Measurements from ENCODE around the gene DENND1C. TPM values are rescaled to one million over a fixed set of nuclear protein-coding genes. Genes with fewer than 3 reads are reported as not detected.
A peak's percentile ranks its signal among the peaks of the same experiment; 100 is the strongest.

DENND1C gene
- total RNA-seq, 2 experiments from 2014 or later, result 94.1 to 97.5 TPM

DNA sequence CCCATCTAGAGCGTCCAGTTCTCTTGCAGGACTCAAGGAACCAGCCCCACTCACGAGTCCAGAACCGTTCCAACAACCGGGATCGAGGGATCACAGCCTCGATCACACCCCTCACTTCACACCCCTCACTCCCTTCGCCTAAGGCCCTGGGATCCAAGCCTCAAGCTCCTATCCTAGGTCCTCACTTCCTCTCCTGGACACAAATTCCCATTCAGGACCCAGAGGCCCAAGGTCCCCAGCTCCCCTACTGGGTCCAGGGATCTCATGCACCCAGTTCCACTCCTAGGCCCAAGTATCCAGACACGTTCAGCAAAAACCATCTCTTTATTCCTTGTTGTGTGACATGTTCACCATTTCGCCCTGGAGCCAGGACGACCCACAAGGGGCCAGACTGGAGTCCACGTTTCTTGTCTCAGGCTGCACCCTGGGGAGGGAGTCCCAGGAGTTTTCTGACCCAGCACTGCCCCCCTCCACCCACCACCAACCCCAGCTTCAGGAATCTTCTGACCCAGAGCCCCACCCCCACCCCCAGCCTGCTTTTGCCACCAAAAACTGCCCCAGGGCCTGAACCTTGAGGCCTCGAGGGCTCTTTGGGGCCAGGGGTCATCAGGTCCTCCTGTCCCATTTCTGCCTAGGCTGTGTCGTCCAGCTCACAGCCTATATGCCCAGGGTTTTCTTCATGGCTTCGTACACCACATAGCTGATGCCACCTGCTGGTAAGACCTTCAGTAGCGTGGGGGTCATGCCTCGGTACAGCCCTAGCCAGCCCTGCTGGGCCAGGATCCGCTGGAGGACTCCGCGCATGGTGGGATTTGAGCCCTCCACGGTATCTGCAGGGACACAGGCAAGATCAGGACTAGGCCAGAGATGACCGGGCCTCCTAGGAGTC is 55.6 kb downstream of the DENND1C start:
- peak overlapping the region; percentile 68 for H3K4me3 Mint-ChIP-seq
- H3K36me3 Mint-ChIP-seq (ENCODE audit: low read depth), result peaks cover 17% of the 10 kb centered on the region
- no peaks in the 10 kb centered on the region for H3K27me3 Mint-ChIP-seq (ENCODE audit: low read depth)
- ATAC-seq, result no peak
- H3K9me3 Mint-ChIP-seq (ENCODE audit: insufficient read depth), result no peaks in the 10 kb centered on the region
- POLR2A ChIA-PET, result interaction anchor here (1.5 to 1.8 kb wide), 2 partner anchors 9 to 56 kb away, joined by 3 to 11 read pairs; partner anchors contain the start of gene DENND1C
- CTCF ChIA-PET, result interaction anchor here (1.1 to 1.9 kb wide), 8 partner anchors 9 to 364 kb away, joined by 3 to 7 read pairs (median 4); partner anchors contain the start of genes ALKBH7, DENND1C and SLC25A23
- H3K27ac Mint-ChIP-seq, result peak overlapping the region; percentile 97
- no peak for DNase-seq
- H3K4me1 Mint-ChIP-seq (ENCODE audit: low read depth), result peaks cover 38% of the 10 kb centered on the region

- peak overlapping the region; percentile 97 for H3K27ac Mint-ChIP-seq
- CTCF ChIA-PET, result interaction anchor here (0.7 to 1.9 kb wide), 12 partner anchors 10 to 363 kb away, joined by 3 to 7 read pairs (median 4); partner anchors contain the start of genes ALKBH7, DENND1C and SLC25A23
- POLR2A ChIA-PET, result interaction anchor here (0.6 to 1.8 kb wide), 7 partner anchors 10 to 376 kb away, joined by 3 to 11 read pairs (median 4); partner anchors contain the start of genes DENND1C and GTF2F1
- no peaks in the 10 kb centered on the region for H3K27me3 Mint-ChIP-seq (ENCODE audit: low read depth)
- ATAC-seq, result peak; percentile 90
- DNase-seq, result peak; percentile 100
- H3K36me3 Mint-ChIP-seq (ENCODE audit: low read depth), result peaks cover 26% of the 10 kb centered on the region
- H3K4me3 Mint-ChIP-seq, result peak overlapping the region; percentile 68
- peaks cover 37% of the 10 kb centered on the region for H3K4me1 Mint-ChIP-seq (ENCODE audit: low read depth)
- H3K9me3 Mint-ChIP-seq (ENCODE audit: insufficient read depth), result no peaks in the 10 kb centered on the region
Measured at GRCh38 chr19:6424939-6425731, 56.5 kb downstream of the DENND1C start.

GRCh38 chr19:6424195-6424938 is 57.2 kb downstream of the DENND1C start, which contains the start of gene KHSRP:
Gene KHSRP (minus strand): TSS chr19:6424811. CDS start chr19:6424701, 110 bp downstream.
- H3K9me3 Mint-ChIP-seq (ENCODE audit: insufficient read depth), result no peaks in the 10 kb centered on the region

DNA sequence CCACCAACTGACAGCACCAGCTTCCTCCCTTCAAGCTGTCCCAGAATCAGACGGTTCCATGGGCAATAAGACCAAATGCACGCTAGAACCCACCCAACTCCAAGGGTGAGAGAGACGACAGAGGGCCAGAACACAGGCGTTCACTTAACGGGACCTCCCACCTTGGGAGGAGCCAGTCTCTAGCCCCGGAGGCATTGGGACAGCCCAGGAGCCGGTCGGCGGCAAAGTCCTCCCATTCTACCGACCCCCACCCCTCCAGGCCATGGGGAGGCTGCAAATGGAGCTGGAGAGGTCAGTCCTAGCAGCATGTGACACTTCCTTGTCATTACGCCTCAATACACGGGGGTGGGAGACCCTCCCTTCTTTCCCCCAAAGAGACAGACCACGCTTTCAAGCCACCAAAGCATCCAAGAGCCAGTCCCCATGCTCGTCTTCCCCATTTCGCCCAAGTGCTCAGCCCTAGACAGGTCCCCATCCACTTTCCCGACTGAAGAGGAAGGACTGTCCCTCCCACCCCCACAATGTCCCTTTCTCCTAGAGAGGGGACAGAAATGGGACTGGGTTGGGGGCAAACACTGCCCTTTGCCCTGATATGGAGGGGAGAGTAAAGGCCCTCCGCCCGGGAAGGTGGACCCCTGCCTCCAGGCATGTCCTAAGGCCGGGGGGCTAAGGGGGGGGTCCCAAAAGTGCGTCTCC is 57.9 kb downstream of the DENND1C start:
- peak overlapping the region; percentile 85 for H3K27ac Mint-ChIP-seq
- no peaks in the 10 kb centered on the region for H3K9me3 Mint-ChIP-seq (ENCODE audit: insufficient read depth)
- POLR2A ChIA-PET, result interaction anchor here (0.9 kb wide), 1 partner anchor 12 kb away, joined by 3 read pairs; no protein-coding TSS in a partner anchor
- H3K27me3 Mint-ChIP-seq (ENCODE audit: low read depth), result no peaks in the 10 kb centered on the region
- H3K4me1 Mint-ChIP-seq (ENCODE audit: low read depth), result peaks cover 29% of the 10 kb centered on the region
- CTCF ChIA-PET, result no interaction called here
- DNase-seq, result peak; percentile 62
- ATAC-seq, result no peak
- peaks cover 38% of the 10 kb centered on the region for H3K36me3 Mint-ChIP-seq (ENCODE audit: low read depth)
- peak overlapping the region; percentile 89 for H3K4me3 Mint-ChIP-seq

More at GRCh38 chr19:6424195-6424938, 57.2 kb downstream of the DENND1C start, which contains the start of gene KHSRP:
- POLR2A ChIA-PET, result interaction anchor here (0.6 to 1.8 kb wide), 6 partner anchors 31 to 377 kb away, joined by 3 to 11 read pairs (median 4); partner anchors contain the start of genes DENND1C and GTF2F1
- H3K27me3 Mint-ChIP-seq (ENCODE audit: low read depth), result no peaks in the 10 kb centered on the region
- CTCF ChIA-PET, result interaction anchor here (0.7 to 1.9 kb wide), 9 partner anchors 11 to 207 kb away, joined by 3 to 7 read pairs (median 4); partner anchors contain the start of genes ALKBH7, DENND1C and SLC25A23
- peaks cover 33% of the 10 kb centered on the region for H3K36me3 Mint-ChIP-seq (ENCODE audit: low read depth)
- peaks cover 29% of the 10 kb centered on the region for H3K4me1 Mint-ChIP-seq (ENCODE audit: low read depth)
- H3K4me3 Mint-ChIP-seq, result peak within 1 kb of the TSS; percentile 89
- DNase-seq (peak; percentile 30), ATAC-seq (no peak)
- H3K27ac Mint-ChIP-seq, result peak within 1 kb of the TSS; percentile 97

- Mint-ChIP-seq H3K27ac (no peak overlapping the region), H3K4me1 (ENCODE audit: low read depth) (peaks cover 29% of the 10 kb centered on the region), H3K9me3 (ENCODE audit: insufficient read depth) (no peaks in the 10 kb centered on the region), H3K36me3 (ENCODE audit: low read depth) (peaks cover 54% of the 10 kb centered on the region), H3K27me3 (ENCODE audit: low read depth) (no peaks in the 10 kb centered on the region), H3K4me3 (no peak overlapping the region)
- DNase-seq, result no peak
- no peak for ATAC-seq
- CTCF ChIA-PET, result interaction anchor here (1.1 kb wide), 1 partner anchor 84 kb away, joined by 3 read pairs; no protein-coding TSS in a partner anchor
- POLR2A ChIA-PET, result interaction anchor here (0.9 to 2.1 kb wide), 5 partner anchors 19 to 49 kb away, joined by 3 to 6 read pairs (median 4); partner anchors contain the start of genes ALKBH7, GTF2F1 and SLC25A23
Measured at GRCh38 chr19:6421075-6422014, 60.2 kb downstream of the DENND1C start.

- H3K36me3 Mint-ChIP-seq (ENCODE audit: low read depth), result peaks cover 69% of the 10 kb centered on the region
- DNase-seq, result no peak
- no peaks in the 10 kb centered on the region for H3K9me3 Mint-ChIP-seq (ENCODE audit: insufficient read depth)
- ChIA-PET POLR2A (interaction anchor here (0.6 kb wide), 2 partner anchors 21 to 410 kb away, joined by 3 to 4 read pairs; no protein-coding TSS in a partner anchor), CTCF (no interaction called here)
- H3K4me3 Mint-ChIP-seq, result no peak overlapping the region
- H3K4me1 Mint-ChIP-seq (ENCODE audit: low read depth), result peaks cover 18% of the 10 kb centered on the region
- H3K27ac Mint-ChIP-seq, result no peak overlapping the region
- ATAC-seq, result no peak
- H3K27me3 Mint-ChIP-seq (ENCODE audit: low read depth), result no peaks in the 10 kb centered on the region
Measured at GRCh38 chr19:6418562-6418932, 63.0 kb downstream of the DENND1C start.

GRCh38 chr19:6417713-6418561 is 63.6 kb downstream of the DENND1C start:
- no peak for DNase-seq
- peaks cover 12% of the 10 kb centered on the region for H3K4me1 Mint-ChIP-seq (ENCODE audit: low read depth)
- H3K9me3 Mint-ChIP-seq (ENCODE audit: insufficient read depth), result no peaks in the 10 kb centered on the region
- no peak overlapping the region for H3K27ac Mint-ChIP-seq
- H3K4me3 Mint-ChIP-seq, result no peak overlapping the region
- no peak for ATAC-seq
- H3K36me3 Mint-ChIP-seq (ENCODE audit: low read depth), result peaks cover 66% of the 10 kb centered on the region
- no peaks in the 10 kb centered on the region for H3K27me3 Mint-ChIP-seq (ENCODE audit: low read depth)
- ChIA-PET POLR2A (interaction anchor here (0.6 kb wide), 1 partner anchor 411 kb away, joined by 4 read pairs; no protein-coding TSS in a partner anchor), CTCF (no interaction called here)
